Activated effector memory CD4-positive, alpha-beta T cell treated with Interleukin-2 at 50 U/mL for 16 hours (primary cell): Measurements from ENCODE around the gene ENTPD6.
"Not testable (repeated sequence)": the region's sequence is repeated elsewhere in the genome, so short reads cannot be mapped to it uniquely, and the experiment has no call there.

Experiments
- DNase-seq: peaks from one replicate; pipeline ENCODE4 v3.0.0-alpha.2; 2020

Gene ENTPD6

GRCh38 chr20:25259358-25259757, 63.8 kb downstream of the ENTPD6 start:
- DNase-seq: no peak

GRCh38 chr20:25259788-25260254, 64.3 kb downstream of the ENTPD6 start:
- no peak for DNase-seq

- DNase-seq: not testable (repeated sequence)
Measured at GRCh38 chr20:25260770-25261437, 65.4 kb downstream of the ENTPD6 start.

GRCh38 chr20:25269057-25269832, 73.7 kb downstream of the ENTPD6 start:
- DNase-seq: no peak

GRCh38 chr20:25269833-25270170, 74.3 kb downstream of the ENTPD6 start:
- DNase-seq: no peak

GRCh38 chr20:25270829-25271251, 75.3 kb downstream of the ENTPD6 start:
- DNase-seq: no peak

GRCh38 chr20:25271486-25272222, 76.1 kb downstream of the ENTPD6 start:
- no peak for DNase-seq

GRCh38 chr20:25272223-25273000, 76.9 kb downstream of the ENTPD6 start:
- no peak for DNase-seq

- no peak for DNase-seq
Measured at GRCh38 chr20:25273046-25273445, 77.5 kb downstream of the ENTPD6 start.

- DNase-seq: no peak
Measured at GRCh38 chr20:25273541-25274358, 78.2 kb downstream of the ENTPD6 start.

- DNase-seq: no peak
Measured at GRCh38 chr20:25274481-25274880, 79.0 kb downstream of the ENTPD6 start.

- DNase-seq: no peak
Measured at GRCh38 chr20:25274891-25275812, 79.6 kb downstream of the ENTPD6 start.

- DNase-seq: no peak
Measured at GRCh38 chr20:25275813-25276532, 80.5 kb downstream of the ENTPD6 start.
